NCI-H187 treated with DMSO at 0.1 percent for 48 hours (cell line): ENCODE results near the gene CCDC85C.

ENCODE experiments used
- DNase-seq: peaks from one replicate; lab custom pipeline; 2025; lab: John Stamatoyannopoulos, UW

Gene CCDC85C

GRCh38 chr14:99511421-99512109 lies 92.4 kb downstream of the CCDC85C start:
- DNase-seq: no peak

GRCh38 chr14:99510556-99511139 lies 93.4 kb downstream of the CCDC85C start:
- DNase-seq: no peak

GRCh38 chr14:99509871-99510555 lies 94.0 kb downstream of the CCDC85C start:
- no peak for DNase-seq

GRCh38 chr14:99508896-99509629 lies 94.9 kb downstream of the CCDC85C start:
- DNase-seq: no peak

- no peak for DNase-seq
Observed at GRCh38 chr14:99507860-99508640, 96.0 kb downstream of the CCDC85C start.

- no peak for DNase-seq
Observed at GRCh38 chr14:99506276-99506675, 97.7 kb downstream of the CCDC85C start.

GRCh38 chr14:99505089-99505488 lies 98.9 kb downstream of the CCDC85C start:
- no peak for DNase-seq

- DNase-seq: no peak
Observed at GRCh38 chr14:99503848-99504453, 100.1 kb downstream of the CCDC85C start.

GRCh38 chr14:99502989-99503421 lies 101.0 kb downstream of the CCDC85C start:
- DNase-seq: no peak

GRCh38 chr14:99497894-99498293 lies 106.1 kb downstream of the CCDC85C start:
- DNase-seq: no peak

- DNase-seq: no peak
Observed at GRCh38 chr14:99497341-99497740, 106.7 kb downstream of the CCDC85C start.

GRCh38 chr14:99484106-99484505 lies 119.9 kb downstream of the CCDC85C start:
- no peak for DNase-seq

GRCh38 chr14:99481745-99482099 lies 122.3 kb downstream of the CCDC85C start:
- DNase-seq: no peak

- DNase-seq: peak; percentile 97
Observed at GRCh38 chr14:99480917-99481744, 122.9 kb downstream of the CCDC85C start, which contains the start of gene CCNK. CCNK (plus strand) TSS chr14:99481409; CDS start chr14:99492678, 11,269 bp downstream.

- DNase-seq: no peak
Observed at GRCh38 chr14:99479906-99480869, 123.8 kb downstream of the CCDC85C start, which contains the start of gene SETD3. SETD3 (minus strand) TSS chr14:99480859; CDS start chr14:99465805, 15,054 bp downstream.

GRCh38 chr14:99479160-99479905 lies 124.7 kb downstream of the CCDC85C start:
- no peak for DNase-seq

GRCh38 chr14:99478128-99478527 lies 125.9 kb downstream of the CCDC85C start:
- DNase-seq: no peak

- no peak for DNase-seq
Observed at GRCh38 chr14:99476864-99477263, 127.1 kb downstream of the CCDC85C start.
